ENCODE measurements around the gene PECR.

The PECR gene

DNA sequence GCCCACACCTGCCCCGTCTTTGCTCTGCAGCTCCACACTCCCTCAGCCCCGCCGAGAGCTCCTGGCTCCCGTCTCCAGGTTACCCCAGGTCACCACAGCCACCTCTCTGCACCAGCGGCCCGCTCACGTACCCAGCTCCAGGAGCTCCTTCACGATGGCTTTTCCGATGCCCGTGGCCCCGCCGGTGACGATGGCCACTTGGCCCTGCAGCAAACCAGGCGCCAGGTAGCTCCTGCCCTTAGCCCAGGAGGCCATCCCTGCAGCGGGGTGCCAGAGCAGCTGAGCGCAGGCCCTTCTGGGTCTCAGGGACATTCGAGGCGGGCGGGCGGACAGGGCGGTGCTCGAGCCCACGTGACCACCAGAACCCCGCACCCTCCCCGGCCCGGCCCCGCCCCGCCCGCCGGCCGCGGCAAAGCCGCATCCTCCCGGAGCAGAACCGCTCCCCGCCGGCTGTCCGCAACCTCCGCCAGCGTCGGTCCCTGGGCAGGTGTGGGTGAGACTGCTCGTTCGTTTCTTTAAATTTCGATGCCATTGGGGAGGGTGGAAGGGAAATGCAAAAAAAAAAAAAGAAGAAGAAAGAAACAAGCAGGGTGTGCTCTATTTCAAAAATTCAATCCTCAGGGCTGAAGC lies at the start of gene PECR, which contains the start of gene TMEM169:
Gene PECR (minus strand): TSS at position 323 of the 630 bp plus-strand sequence. CDS start 68 bp downstream, at position 255.
Gene TMEM169 (plus strand): TSS at position 433 of the 630 bp plus-strand sequence. CDS start 14,045 bp downstream, outside the sequence.
- no peaks in the 10 kb centered on the region for H3K9me3 Mint-ChIP-seq
- H3K27me3 Mint-ChIP-seq, result no peaks in the 10 kb centered on the region
- peak within 1 kb of the TSS; percentile 90 for H3K4me3 Mint-ChIP-seq
- H3K4me1 Mint-ChIP-seq (ENCODE audit: low read depth), result peaks cover 58% of the 10 kb centered on the region
- H3K27ac Mint-ChIP-seq, result peak within 1 kb of the TSS; percentile 76
- no peaks in the 10 kb centered on the region for H3K36me3 Mint-ChIP-seq (ENCODE audit: low read depth)

DNA sequence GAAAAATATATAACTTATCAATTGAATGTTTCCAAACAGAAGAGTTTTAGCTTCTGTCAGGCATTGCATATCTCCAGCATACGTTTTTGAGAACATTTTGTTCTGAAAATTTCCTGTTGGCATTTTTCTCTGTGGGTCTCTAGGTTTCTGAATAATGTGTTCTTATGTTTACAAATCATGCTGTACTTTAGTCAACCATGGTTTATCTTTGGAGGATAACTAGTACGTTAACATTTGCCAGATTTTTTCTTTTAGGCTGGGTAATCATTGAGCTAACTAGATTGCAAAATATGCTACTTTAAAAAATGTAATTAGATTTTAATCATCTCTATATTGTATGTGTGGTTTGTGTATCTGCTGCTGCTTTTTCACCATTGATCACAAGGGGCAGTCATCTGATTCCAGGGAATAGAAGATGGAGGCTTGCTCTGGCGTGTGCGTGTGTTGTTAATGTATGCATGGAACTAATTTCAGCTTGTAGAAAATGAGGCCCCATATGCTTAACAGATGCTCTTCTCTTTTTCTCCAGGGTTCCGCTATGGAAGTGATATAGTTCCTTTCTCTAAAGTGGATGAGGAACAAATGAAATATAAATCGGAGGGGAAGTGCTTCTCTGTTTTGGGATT lies 48.9 kb upstream of the PECR start:
- no peaks in the 10 kb centered on the region for H3K9me3 Mint-ChIP-seq
- H3K27me3 Mint-ChIP-seq, result no peaks in the 10 kb centered on the region
- H3K4me3 Mint-ChIP-seq, result no peak overlapping the region
- peaks cover 59% of the 10 kb centered on the region for H3K4me1 Mint-ChIP-seq (ENCODE audit: low read depth)
- no peak overlapping the region for H3K27ac Mint-ChIP-seq
- H3K36me3 Mint-ChIP-seq (ENCODE audit: low read depth), result peaks cover 90% of the 10 kb centered on the region

DNA sequence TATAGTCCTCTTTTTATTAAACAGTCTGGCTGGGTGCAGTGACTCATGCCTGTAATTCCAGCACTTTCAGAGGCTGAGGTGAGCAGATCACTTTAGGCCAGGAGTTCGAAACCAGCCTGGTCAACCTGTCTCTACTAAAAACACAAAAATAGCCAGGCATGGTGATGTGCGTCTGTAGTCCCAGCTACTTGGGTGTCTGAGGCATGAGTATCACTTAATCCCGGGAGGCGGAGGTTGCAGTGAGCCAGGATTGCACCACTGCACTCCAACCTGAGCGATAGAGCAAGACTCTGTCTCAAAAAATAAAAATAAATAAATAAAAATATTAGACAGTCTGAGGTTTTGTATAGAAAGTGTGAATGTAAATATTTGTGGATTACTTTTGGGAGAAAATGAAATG lies 45.3 kb upstream of the PECR start:
- Mint-ChIP-seq H3K4me1 (ENCODE audit: low read depth) (peaks cover 62% of the 10 kb centered on the region), H3K36me3 (ENCODE audit: low read depth) (peaks cover 91% of the 10 kb centered on the region), H3K27me3 (no peaks in the 10 kb centered on the region), H3K27ac (peak overlapping the region; percentile 61), H3K9me3 (no peaks in the 10 kb centered on the region), H3K4me3 (peak overlapping the region; percentile 12)

DNA sequence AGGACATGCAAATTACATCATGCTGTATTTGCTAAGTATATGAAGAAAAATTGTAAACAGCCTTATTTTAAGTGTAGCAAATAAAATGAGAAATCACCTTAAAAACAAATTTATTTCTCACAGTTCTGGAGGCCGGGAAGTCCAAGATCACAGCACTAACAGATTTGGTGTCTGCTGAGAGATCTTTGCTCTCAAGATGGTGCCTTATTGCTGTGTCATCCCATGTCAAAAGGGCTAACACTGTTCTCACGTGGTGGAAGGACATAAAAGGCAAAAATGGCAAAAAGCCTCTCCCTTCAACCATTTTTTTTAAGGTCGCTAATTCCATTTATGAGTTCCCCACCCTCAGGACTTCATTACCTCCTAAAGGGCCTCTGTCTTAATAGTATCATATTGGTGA lies 39.6 kb upstream of the PECR start:
- no peaks in the 10 kb centered on the region for H3K27me3 Mint-ChIP-seq
- peaks cover 89% of the 10 kb centered on the region for H3K4me1 Mint-ChIP-seq (ENCODE audit: low read depth)
- H3K9me3 Mint-ChIP-seq, result no peaks in the 10 kb centered on the region
- H3K4me3 Mint-ChIP-seq, result peak overlapping the region; percentile 35
- H3K27ac Mint-ChIP-seq, result peak overlapping the region; percentile 95
- peaks cover 98% of the 10 kb centered on the region for H3K36me3 Mint-ChIP-seq (ENCODE audit: low read depth)

DNA sequence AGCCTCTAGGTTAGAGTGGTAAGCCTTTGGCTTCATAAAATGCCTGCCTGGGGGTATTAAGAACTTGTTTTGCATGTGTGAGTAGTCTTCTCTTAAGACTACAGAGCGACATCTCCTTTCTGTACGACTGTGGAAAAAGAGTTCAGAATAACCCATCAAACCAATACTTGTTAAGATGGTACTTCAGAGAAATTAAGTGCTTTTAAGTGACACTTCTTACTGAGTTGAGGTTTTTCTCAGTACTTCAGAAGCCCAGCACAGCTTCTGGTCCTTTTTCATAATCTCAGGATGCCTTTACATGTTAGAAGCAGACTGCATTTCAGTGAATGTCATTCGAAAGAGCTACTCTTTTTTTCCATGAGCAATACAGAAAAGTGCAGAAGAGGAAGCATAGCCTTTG lies 38.4 kb upstream of the PECR start:
- no peaks in the 10 kb centered on the region for H3K27me3 Mint-ChIP-seq
- H3K4me3 Mint-ChIP-seq, result peak overlapping the region; percentile 50
- no peaks in the 10 kb centered on the region for H3K9me3 Mint-ChIP-seq
- H3K27ac Mint-ChIP-seq, result peak overlapping the region; percentile 95
- H3K36me3 Mint-ChIP-seq (ENCODE audit: low read depth), result peaks cover 97% of the 10 kb centered on the region
- peaks cover 91% of the 10 kb centered on the region for H3K4me1 Mint-ChIP-seq (ENCODE audit: low read depth)

DNA sequence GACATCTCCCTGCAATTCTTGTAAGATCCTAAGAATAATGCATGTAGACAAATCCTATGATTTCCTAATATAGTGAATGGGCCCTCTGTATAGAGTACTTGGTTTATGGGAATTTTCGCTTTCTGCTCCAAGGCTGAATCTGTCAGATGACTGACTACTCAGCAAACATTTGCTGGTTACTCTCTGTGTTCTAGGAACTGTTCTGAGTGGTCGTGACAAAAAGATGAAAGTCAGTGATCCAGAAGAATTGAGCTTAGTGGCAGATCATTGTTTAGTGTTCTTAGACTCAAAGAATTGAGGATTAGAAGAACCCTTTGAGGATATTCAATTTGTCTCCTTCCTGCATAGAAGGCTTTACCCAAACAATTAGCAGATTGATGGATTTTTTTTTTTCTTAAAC lies 37.5 kb upstream of the PECR start:
- H3K27ac Mint-ChIP-seq, result peak overlapping the region; percentile 95
- peaks cover 98% of the 10 kb centered on the region for H3K36me3 Mint-ChIP-seq (ENCODE audit: low read depth)
- H3K9me3 Mint-ChIP-seq, result no peaks in the 10 kb centered on the region
- no peaks in the 10 kb centered on the region for H3K27me3 Mint-ChIP-seq
- H3K4me1 Mint-ChIP-seq (ENCODE audit: low read depth), result peaks cover 92% of the 10 kb centered on the region
- peak overlapping the region; percentile 44 for H3K4me3 Mint-ChIP-seq

DNA sequence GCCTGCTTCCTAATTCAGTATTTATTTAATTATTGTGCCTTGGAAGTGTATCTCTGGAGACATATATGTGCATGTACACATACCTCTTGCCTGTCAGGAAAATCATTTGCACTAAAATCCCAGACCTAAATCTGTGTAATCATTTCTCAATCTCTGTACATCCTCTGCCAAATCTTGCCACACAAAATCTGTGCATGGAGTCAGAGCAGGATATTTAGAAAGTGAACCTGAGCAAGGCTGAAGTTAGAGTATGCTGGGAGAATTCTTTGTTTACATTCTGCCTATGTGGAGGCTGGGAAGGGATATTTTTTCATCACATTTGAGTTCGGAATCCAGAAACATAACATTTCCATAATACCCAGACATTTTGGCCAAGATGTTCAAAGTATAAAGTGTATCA lies 36.9 kb upstream of the PECR start:
- peak overlapping the region; percentile 44 for H3K4me3 Mint-ChIP-seq
- peaks cover 98% of the 10 kb centered on the region for H3K36me3 Mint-ChIP-seq (ENCODE audit: low read depth)
- H3K27me3 Mint-ChIP-seq, result no peaks in the 10 kb centered on the region
- H3K9me3 Mint-ChIP-seq, result no peaks in the 10 kb centered on the region
- peak overlapping the region; percentile 95 for H3K27ac Mint-ChIP-seq
- H3K4me1 Mint-ChIP-seq (ENCODE audit: low read depth), result peaks cover 95% of the 10 kb centered on the region

DNA sequence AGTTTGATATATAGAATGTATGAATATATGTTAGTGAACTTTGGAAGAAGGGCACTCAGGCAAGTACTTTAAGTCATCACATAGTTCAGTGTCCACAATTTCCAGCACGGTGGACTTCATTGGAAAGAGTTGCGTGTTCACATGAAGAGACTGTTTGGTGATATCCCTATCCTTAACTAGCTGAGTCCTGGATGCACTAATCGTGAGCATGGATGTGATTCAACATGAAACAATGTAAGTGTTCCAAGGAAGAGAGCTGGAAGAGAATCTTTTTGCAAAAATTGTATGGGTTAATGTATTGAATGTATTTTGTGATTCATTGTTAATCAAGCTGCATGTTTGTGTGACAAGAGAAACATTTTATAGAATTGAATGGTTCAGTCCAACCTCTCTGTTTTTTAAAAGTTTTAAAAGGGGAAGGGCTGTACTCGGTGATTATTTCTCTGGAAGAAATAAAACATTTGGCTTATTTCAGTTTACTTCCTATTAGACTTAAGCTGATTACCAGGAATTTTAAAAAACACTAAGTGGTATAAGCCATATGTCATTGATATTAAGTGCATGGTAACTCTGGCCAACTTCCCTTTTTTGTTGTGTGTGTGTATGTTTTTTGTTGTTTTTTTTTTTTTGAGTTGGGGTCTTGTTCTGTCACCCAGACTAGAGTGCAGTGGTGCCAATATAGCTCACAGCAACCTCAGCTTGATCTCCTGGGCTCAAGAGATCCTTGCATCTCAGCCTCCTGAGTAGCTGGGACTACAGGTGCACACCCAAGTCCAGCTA lies 36.1 kb upstream of the PECR start:
- H3K27me3 Mint-ChIP-seq, result no peaks in the 10 kb centered on the region
- H3K27ac Mint-ChIP-seq, result peak overlapping the region; percentile 95
- peak overlapping the region; percentile 56 for H3K4me3 Mint-ChIP-seq
- no peaks in the 10 kb centered on the region for H3K9me3 Mint-ChIP-seq
- H3K36me3 Mint-ChIP-seq (ENCODE audit: low read depth), result peaks cover 98% of the 10 kb centered on the region
- peaks cover 100% of the 10 kb centered on the region for H3K4me1 Mint-ChIP-seq (ENCODE audit: low read depth)

DNA sequence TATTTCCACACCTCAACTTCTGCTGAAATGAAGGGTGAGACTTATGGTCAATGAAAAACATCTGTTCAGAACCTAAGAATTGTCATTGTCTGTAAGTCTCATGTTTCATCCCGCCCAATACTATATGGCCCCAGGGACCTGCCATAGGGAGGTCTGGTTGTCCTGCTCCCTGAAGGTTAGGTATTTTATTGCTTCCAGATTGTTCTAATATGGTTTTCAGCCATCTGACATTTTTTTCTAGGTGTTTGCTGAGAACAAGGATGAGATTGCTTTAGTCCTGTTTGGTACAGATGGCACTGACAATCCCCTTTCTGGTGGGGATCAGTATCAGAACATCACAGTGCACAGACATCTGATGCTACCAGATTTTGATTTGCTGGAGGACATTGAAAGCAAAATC lies 34.8 kb upstream of the PECR start:
- H3K4me3 Mint-ChIP-seq, result peak overlapping the region; percentile 56
- no peaks in the 10 kb centered on the region for H3K9me3 Mint-ChIP-seq
- peak overlapping the region; percentile 84 for H3K27ac Mint-ChIP-seq
- peaks cover 98% of the 10 kb centered on the region for H3K36me3 Mint-ChIP-seq (ENCODE audit: low read depth)
- peaks cover 100% of the 10 kb centered on the region for H3K4me1 Mint-ChIP-seq (ENCODE audit: low read depth)
- H3K27me3 Mint-ChIP-seq, result no peaks in the 10 kb centered on the region

DNA sequence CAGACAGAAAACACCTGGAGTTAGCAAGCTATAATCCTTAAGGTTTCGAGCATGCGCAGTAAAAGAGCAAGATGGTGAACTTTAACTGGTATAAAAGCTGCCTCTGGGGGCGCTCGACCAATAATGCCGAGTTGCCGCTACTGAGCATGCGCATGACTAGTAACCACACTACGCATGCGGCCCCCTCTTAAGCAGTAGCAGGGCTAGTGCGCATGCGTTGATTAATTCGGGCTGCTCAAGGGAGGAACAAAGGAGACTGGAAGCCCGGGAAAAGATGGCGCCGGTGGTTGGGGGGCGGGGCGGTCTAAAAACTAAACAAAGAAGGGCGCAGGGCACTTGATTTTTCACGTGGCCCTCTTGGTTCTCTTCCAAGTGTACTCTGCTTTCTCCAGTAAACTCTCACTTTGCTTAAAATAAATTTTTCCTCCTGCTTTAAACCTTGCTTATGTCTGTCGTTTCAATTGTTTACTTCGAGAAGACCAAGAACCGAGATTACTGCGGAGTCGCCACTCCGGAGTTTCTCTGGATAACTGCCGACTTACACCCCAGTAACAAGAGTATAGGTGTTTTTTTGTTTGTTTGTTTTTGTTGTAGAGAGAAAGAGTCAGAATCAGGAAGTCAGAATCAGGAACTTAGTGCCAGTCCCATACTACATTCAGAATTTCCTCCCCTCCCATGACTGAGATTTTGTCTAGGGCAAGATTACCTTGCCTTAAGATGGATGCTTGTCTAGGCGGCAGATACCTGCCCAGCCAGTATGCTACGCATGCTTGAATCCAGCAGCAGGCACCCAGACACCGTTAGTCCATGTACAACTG lies 33.3 kb upstream of the PECR start:
- Mint-ChIP-seq H3K4me1 (ENCODE audit: low read depth) (peaks cover 99% of the 10 kb centered on the region), H3K4me3 (peak overlapping the region; percentile 98), H3K27me3 (no peaks in the 10 kb centered on the region), H3K36me3 (ENCODE audit: low read depth) (peaks cover 98% of the 10 kb centered on the region), H3K27ac (peak overlapping the region; percentile 94), H3K9me3 (no peaks in the 10 kb centered on the region)

DNA sequence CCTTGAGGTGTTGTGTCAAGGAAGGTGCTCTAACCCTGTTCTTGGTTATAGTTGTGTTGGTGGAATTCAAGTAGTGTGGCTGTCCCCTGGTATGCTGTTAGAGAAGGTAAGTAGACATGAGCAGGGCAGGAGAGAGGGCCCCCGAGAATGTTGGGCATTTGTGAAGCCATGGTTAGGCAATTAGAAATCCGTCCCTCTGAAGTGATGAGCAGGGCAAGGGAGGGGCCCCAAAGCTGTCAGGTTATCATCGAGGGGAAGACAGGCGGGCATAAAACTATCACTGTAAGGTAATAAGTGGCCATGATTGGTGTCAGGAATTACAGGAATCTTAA lies 32.7 kb upstream of the PECR start:
- H3K9me3 Mint-ChIP-seq, result no peaks in the 10 kb centered on the region
- H3K36me3 Mint-ChIP-seq (ENCODE audit: low read depth), result peaks cover 97% of the 10 kb centered on the region
- H3K27ac Mint-ChIP-seq, result peak overlapping the region; percentile 94
- H3K4me3 Mint-ChIP-seq, result peak overlapping the region; percentile 98
- no peaks in the 10 kb centered on the region for H3K27me3 Mint-ChIP-seq
- peaks cover 94% of the 10 kb centered on the region for H3K4me1 Mint-ChIP-seq (ENCODE audit: low read depth)

DNA sequence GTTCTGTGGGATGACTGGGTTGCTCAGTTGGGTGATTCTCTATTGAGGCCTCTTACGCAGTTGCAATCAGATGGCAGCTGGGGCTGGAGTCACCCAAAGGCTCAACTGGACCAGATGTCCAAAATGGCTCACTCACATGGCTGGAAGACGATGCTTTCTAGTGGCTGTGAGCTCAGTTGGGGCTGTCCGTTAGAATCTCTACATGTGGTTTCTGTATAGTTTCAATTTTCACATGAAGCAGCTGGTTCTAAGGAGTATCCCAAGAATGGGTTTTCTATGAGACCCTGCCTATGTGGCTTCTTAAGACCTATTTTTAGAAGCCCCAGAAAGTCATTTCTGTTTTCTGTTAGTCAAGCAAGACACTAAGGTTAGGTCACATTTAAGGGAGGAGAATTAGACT lies 32.0 kb upstream of the PECR start:
- H3K4me3 Mint-ChIP-seq, result peak overlapping the region; percentile 98
- peaks cover 94% of the 10 kb centered on the region for H3K4me1 Mint-ChIP-seq (ENCODE audit: low read depth)
- peak overlapping the region; percentile 94 for H3K27ac Mint-ChIP-seq
- no peaks in the 10 kb centered on the region for H3K9me3 Mint-ChIP-seq
- H3K36me3 Mint-ChIP-seq (ENCODE audit: low read depth), result peaks cover 95% of the 10 kb centered on the region
- peaks cover 3% of the 10 kb centered on the region for H3K27me3 Mint-ChIP-seq

DNA sequence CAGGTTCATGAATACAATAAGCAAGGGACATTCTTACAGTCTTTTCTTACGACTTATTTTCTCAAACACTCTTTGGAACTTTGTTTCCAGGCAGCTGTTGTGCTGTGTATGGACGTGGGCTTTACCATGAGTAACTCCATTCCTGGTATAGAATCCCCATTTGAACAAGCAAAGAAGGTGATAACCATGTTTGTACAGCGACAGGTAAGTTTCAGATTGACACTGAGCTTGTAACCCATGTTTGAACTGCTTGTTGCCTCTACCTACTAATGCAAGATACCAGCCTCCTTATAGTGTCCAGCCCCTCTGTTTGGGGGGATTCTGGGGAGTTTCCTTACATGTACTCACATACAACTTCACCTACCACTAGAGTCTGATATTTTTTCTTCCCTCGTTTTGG lies 31.3 kb upstream of the PECR start:
- H3K27me3 Mint-ChIP-seq, result peaks cover 3% of the 10 kb centered on the region
- peaks cover 88% of the 10 kb centered on the region for H3K36me3 Mint-ChIP-seq (ENCODE audit: low read depth)
- peaks cover 90% of the 10 kb centered on the region for H3K4me1 Mint-ChIP-seq (ENCODE audit: low read depth)
- peak overlapping the region; percentile 94 for H3K27ac Mint-ChIP-seq
- H3K9me3 Mint-ChIP-seq, result no peaks in the 10 kb centered on the region
- peak overlapping the region; percentile 98 for H3K4me3 Mint-ChIP-seq

DNA sequence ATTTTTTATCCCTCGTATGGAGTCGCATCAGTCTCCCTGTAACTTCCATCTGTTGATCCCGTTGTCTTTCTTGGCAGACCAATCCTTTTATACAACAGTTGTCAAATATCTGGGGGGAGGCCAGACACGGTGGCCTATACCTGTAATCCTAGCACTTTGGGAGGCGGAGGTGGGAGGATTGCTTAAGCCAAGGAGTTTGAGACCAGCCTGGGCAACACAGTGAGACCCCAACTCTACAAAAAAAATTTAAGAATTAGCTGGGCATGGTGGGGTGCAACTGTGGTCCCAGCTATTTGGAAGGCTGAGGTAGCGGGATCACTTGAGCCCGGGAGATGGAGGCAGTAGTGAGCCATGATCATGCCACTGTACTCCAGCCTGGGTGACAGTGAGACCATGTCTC lies 29.5 kb upstream of the PECR start:
- peaks cover 72% of the 10 kb centered on the region for H3K4me1 Mint-ChIP-seq (ENCODE audit: low read depth)
- peaks cover 70% of the 10 kb centered on the region for H3K36me3 Mint-ChIP-seq (ENCODE audit: low read depth)
- peak overlapping the region; percentile 82 for H3K27ac Mint-ChIP-seq

More for the DNA sequence above, 29.5 kb upstream of the PECR start:
- Mint-ChIP-seq H3K4me3 (peak overlapping the region; percentile 98), H3K9me3 (no peaks in the 10 kb centered on the region), H3K27me3 (peaks cover 3% of the 10 kb centered on the region)
